ENCODE measurements around the gene TSC22D2.
"Not testable (repeated sequence)": the region's sequence is repeated elsewhere in the genome, so short reads cannot be mapped to it uniquely, and the experiment has no call there.

The TSC22D2 gene

DNA sequence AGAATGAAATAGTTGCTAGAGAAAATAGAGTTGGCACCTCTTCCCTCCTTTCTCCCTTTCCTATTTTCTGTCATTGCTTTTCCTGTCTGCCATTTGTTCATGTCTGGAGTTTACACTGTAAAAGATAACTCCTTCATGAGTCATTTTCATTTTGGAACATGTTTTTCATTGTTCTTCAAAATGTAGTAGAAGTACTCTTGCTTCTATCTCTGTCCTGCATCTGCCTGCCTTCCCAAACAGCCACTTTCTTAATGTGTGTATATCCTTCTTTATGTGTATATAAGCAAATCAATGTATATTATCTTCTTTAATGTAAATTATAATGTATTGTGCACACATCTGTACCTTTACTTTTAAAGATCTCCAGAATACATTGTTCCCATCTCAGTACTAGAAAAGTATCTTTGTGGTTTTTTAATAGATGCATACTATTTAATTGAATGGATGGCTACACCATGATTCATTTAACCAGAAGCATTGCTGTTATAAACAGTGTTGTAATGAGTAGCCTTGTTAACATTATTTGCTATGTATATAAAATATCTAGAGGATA, 41.1 kb downstream of the TSC22D2 start:
- DNase-seq = no peak

DNA sequence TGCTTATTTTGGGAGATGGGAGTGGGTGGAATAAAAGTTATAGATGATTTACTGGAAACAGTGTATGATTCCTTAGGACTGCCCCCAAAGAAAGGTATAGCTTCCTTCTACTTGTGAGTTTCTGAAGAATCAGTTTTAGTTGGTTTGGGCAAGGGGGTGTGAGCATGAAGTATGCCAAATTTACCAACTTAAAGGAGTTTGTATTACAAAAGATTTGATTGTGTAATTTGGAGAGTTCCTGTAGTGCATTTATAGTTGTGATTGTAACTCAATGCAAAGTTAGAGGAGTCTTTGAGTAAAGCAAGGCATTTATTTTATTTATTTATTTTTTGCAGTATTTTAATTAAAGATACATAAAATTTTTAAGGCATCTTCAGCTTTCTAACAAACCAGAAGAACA, 42.8 kb downstream of the TSC22D2 start:
- DNase-seq = no peak

DNA sequence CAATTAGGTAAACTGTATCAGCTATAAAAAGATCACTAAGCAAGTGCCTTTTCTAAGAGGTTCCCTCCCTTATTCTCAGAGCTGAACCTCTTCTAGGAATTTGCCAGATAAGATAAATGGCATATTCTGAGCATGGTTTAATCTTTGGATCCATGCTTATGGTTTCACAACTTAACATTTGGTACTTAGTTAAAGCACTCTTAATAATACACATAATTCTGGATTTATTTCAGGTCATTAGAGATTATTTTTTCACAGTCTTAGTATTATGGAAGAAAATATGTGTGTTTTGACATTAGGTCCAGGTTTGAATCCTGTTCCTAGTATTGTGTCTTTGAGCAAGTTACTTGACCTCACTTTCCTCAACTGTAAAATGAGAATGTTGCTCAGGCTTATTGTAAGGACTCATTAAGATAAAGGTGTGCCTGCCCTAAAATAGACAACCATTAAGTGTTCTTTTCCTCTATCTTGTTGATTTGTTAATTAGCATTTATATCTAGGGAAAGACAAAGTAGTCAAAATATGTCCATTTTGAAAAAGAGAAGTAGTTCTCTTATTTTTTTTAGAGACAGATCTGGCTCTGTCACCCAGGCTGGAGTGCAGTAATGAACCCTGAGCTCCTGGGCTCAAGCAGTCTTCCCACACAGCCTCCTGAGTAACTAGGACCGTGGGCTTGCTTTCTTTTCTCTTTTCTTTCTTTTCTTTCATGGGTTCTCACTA, 43.4 kb downstream of the TSC22D2 start:
- no peak for DNase-seq

DNA sequence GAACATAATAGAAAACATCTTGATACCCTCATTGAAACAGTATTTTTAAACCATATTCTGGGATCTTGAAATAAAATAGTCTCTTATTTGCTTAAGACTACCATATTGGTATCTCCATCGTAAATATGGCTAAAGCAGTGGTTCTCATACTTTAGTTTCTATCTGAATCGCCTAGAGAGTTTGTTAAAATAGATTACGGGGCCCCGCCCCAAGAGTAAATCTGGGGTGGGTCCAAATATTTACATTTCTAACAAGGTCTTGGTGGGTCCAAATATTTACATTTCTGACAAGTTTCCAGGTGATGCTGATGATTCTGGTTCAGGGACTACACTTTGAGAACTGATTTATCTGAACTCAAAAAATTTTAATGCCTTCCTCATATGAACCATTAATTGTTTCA, 45.3 kb downstream of the TSC22D2 start:
- DNase-seq = no peak

DNA sequence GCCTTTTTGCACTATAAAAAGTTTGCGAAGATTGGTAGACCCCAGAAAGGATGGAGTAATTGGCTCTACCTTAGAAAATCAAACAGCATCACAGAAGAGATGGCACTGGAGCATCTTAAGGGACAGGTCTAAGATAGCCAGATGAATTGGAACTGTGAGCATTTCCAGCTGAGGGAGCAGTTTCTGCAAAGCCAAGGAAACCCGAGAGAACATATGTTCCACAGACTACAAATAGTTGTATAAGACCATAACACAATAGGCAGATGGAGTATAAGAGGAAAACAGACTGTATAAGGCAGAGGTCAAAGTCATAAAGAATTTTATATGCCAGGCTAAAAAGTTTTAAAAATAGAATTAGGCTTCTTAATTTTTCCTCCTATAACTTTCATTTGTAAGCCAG, 46.0 kb downstream of the TSC22D2 start:
- DNase-seq = no peak

DNA sequence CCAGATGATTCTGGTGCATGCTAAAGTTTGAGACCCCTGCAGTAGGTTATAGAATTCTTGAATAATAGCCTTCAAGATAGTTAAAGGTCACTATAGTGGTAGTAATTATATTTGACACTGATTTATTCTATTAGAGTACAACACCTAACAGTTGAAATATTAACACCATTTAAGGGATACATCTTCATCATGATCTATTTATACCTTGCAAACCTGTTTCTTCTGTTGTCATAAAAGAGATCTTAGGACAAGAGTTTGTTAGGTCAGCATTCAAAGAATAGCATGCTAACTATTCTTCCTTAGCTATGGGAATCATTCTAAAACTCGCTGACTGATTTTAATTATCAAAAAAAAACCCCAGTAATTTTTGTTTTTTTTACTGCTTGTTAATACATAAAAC, 46.5 kb downstream of the TSC22D2 start:
- no peak for DNase-seq

DNA sequence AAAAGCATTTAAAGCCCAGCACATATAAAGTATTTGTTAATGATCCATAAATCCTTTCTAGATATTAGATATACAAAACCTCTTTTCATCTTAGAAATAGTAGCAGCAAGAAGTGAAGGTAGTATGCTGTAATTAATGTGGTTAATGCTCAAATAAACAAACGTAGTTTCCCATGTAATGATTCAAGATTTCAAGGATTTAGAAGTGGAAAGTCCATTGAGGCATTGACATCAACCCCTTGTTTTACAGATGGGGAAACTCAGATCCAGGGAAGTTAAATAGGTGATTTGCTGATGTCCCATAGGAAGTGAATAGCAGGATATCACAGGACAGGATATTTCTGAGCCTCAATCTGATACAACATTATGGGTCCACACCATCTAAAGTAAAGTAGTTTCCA, 47.2 kb downstream of the TSC22D2 start:
- no peak for DNase-seq

DNA sequence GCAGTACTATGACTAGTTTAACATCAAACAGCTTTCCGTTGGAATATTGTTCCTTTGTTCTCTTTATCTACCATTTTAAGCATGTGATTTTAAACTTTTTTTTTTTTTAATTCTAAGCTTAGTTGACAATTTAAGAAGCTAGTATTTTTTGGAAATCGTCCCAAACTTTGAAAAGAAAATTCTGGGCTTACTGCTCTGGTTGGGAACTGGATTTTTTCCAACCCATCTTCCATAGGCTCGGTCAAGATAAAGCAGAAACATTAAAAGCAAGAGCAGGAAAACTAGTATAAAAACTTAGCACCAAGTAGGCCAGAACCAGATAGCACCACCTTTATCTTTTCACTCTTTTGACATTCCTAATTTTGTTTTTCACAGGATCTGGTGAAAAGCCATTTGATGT, 49.9 kb downstream of the TSC22D2 start:
- DNase-seq = no peak

DNA sequence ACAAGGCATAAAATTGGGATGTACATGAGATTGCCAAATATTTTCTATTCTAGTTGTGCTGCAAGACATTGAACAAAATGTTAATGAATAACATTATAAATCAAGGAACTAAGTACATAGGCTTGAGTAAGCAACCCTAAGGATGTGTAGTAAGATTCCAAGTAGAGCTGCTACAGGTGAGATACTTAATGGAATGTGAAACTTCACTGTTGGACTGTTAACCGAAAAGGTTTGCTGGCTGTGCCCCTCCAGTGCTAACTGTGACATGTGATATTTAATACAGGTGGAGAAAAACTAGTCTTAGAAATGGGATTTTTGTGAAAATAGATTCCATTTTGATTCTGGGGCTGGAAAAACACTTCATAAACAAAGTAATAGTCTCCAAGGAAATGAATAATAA, 52.4 kb downstream of the TSC22D2 start:
- no peak for DNase-seq

DNA sequence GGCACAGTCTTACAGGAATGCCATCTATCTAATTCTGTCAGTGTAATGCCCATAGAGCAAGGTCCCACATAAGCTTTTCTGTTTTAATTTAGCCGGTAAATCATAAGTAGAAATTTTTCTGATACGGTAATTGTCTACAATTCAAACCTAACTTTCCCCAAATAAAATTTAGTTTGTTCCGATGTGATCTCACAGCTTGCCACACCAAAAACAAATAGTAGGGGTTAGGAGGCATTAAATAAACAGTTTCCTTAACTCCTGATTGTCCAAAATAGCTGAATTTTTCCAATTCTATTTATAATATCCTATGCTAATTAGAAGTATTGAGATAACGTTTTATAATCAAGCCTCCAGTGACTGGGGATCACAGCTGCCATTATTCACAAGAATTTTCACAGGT, 53.3 kb downstream of the TSC22D2 start:
- DNase-seq = no peak

DNA sequence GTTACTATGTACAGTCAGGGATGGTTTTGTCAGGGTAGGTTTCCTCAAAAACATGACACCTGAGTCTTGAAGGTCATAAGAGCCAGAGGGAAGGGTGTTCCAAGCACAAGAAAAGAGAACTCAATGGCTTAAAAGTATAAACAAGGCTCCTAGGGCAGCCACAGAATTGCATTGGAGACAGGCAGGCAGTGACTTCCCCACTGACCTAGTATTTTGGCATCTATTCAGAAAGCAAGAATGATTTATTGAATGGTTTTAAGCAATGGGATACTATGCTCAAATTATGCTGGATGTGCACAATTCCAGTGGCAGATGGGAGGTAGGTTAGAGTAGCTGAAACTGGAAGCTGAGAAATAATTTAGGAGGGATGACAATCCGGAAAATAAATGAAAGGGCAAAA, 54.0 kb downstream of the TSC22D2 start:
- DNase-seq = no peak

DNA sequence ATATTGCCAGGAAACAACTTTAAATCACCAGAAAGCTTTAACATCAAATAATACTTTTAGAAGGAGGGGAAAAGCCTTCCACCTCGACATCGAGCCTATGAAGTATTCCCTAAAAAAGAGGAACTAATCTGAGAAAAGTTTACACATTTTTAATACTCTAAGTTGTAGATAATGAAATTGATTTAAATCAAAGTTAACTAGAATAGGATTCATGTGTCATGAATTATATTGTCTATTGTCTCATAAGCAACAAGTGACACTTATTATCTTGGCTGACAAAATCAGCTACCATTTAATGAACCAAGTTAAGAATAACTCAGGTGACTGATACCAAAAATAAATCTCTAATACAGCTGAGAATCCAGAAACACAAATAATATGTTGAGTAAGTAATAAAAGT, 56.6 kb downstream of the TSC22D2 start:
- no peak for DNase-seq

DNA sequence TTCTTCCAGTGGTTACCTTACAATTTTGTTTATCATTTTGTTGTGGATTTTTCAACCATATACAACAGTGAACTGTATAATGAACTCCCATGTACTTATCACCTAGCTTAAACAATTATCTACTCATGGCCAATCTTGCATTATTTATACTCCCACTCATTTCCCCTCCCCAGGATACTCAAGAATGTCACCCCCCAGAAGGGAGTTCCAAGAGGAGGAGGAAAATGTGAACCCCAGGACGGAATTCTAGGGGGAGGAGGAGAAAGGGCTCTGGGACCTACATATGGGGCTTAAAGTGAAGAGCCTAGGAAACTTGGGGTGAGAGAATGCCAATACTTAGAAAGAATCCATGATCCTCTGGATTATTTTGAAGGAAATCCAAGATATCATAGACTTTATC, 59.3 kb downstream of the TSC22D2 start:
- no peak for DNase-seq

DNA sequence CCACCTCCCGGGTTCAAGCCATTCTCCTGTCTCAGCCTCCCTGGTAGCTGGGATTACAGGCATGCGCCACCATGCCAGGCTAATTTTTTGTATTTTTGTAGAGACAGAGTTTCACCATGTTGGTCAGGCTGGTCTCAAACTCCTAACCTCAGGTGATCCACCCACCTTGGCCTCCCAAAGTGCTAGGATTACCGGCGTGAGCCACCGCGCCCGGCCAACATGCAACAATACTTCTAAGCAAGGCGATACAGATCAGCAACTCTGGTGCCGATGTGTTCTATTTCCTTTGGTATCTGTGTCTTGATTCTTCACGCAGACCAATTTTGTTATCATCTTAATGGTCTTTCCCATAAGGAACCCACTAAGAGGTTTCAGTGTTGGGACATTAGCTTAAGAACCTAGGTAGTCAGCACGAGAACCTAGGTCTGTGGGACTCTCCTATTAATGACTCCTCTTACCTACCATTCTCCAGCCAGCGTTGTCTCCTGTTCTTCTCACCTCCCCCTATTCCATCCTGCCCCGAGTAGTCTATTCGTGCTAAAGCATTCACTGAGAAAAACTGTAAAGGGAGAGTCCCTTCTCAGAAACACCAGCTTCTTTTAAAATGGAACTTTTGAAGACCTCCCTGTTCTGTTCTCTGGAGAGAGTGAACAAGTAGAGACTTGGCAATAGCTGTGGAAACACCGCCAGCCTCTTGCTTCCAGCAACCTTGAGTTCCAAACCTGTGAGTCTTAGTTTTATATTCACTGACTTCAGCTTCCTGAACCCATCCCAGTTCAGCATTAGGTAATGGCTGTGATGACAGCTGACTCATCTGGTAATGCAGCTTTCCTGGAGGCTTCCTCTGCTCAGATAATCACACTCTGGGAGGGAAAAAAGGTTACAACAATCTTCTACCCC, 61.2 kb downstream of the TSC22D2 start:
- DNase-seq = no peak

DNA sequence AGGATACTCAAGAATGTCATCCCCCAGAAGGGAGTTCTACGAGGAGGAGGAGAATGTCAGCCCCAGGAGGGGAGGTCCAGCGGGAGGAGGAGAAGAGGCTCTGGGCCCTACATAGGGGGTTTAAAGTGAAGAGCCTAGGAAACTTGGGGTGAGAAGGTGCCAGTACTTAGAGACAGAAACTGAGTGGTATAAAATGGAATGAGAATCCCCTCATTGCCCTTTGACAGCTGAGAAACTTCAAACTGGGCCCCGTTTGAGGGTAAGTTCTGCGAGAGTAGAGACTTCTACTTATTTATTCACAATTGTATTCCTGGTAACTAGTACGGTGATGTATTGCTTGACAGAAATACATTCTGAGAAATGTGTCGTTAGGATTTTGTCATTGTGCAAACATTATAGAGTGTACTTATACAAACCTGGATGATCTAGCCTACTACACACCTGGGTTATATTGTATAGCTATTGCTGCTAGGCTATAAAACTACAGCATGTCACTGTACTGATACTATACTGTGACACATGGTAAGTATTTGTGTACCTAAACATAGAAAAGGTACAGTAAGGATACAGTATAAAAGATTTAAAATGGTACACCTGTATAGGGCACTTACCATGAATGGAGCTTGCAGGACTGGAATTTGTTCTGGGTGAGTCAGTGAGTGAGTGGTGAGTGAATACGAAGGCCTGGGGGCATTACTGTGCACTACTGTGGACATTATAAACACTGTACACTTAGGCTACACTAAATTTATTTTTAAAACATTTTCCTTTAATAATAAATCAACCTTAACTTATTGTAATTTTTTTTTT, 62.0 kb downstream of the TSC22D2 start:
- DNase-seq = no peak

DNA sequence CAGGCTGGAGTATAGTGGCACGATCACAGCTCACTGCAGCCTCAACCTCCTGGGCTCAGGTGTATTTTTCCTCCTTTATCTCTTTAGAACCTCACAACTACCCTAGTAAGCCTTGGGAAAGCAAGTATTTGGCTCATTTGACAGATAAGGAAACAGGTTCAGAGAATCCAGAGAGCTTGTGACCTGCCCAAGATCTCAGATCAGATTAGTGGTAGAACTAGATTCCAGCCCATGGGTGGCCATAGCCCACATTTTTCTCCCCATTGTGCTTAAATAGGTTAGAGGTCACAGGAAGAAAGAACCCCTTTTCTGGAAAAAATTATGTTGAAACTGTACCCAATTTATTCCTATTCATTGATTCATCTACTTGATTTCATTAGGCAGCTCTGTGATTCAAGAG, 64.3 kb downstream of the TSC22D2 start:
- DNase-seq = no peak

DNA sequence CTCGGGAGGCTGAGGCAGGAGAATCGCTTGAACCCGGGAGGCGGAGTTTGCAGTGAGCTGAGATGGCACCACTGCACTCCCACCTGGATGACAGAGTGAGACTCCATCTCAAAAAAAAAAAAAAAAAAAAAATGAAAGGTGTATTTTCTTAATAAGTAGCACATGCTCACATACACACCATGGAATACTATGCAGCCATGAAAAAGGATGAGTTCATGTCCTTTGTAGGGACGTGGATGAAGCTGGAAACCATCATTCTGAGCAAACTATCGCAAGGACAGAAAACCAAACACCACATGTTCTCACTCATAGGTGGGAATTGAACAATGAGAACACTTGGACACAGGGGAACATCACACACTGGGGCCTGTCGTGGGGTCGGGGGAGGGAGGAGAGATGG, 65.1 kb downstream of the TSC22D2 start:
- DNase-seq = not testable (repeated sequence)

DNA sequence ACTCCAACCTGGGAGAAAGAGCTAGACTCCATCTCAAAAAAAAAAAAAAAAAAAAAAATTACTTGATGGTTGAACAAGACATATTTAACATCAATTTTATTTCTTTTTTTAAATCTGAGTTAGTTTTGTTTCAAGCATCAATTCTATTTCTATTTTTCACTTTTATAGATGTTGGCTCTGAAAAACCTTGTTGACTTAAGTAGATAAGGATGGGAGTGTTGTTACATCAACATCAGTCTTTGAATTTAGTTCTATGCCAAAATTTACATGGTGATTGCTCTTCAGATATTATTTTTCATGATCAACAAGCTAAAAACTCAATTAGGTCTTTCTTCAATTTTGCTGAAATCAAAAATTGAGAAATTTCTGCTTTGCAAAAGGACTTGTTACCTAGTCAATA, 71.3 kb downstream of the TSC22D2 start:
- no peak for DNase-seq

DNA sequence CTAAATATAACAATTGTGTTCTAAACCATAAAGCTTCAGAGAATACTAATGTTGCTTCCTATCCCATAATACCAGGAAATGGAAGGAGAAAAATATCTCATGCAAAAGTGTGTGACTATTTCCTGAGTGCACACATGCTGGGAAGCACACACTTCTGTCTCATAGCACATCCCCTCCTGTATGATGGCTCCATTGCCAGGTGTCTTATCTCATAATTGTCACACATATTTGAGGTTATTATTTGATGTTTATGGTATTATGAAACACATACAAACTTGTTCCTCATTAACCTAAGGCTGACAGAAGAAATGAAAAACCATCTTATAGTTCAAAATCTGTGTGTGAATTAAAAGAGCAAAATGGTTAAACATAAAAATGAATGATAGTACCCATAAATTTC, 72.8 kb downstream of the TSC22D2 start:
- DNase-seq = no peak

DNA sequence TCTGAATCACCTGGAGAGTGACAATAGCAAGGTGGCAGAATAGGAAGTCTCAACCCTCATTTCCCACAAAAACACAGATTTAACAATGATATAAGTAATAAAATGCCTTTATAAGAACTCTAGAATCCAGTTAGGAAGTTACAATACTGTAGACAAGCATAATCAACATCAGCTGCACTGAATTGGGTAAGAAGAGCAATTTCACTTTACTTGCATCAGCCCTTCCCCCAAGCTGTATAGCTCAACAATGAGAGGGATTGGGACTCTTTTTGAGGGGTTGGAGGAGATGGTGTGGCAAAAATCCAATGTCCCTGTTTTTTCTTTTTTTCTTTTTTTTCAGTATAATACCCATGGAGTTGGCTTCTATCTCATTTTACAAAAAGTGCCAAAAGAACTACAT, 75.1 kb downstream of the TSC22D2 start:
- no peak for DNase-seq

DNA sequence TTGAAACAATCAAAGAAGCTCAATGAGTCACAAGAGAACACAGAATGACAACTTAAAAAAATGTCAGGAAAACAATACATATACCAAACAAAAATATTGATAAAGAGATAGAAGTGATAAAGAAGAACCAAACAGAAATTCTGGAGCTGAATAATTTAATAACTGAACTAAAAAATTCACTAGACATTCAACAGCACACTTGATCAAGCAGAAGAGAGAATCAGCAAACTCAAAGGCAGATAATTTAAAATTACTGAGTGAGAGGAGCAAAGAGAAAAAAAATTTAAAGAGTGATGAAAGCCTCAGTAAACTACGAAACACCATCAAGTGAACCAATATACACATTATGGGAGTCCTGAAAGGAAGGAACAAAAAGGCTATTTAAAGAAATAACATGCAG, 76.3 kb downstream of the TSC22D2 start:
- DNase-seq = no peak

DNA sequence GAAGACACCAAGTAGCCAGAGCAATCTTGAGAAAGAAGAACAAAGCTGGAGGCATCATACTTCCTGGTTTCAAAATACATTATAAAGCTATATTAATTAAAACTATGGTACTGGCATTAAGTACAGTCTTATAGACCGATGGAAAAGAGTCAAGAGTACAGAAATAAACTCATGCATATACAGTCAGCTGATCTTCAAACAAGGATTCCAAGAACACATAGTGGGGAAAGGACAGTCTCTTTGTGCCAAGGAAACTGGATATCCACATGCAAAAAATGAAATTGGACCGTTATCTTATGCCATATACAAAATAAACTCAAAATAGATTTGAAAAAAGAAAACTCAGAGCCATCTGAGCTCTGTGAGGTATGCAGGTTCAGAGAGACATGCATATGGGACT, 80.8 kb downstream of the TSC22D2 start:
- no peak for DNase-seq

DNA sequence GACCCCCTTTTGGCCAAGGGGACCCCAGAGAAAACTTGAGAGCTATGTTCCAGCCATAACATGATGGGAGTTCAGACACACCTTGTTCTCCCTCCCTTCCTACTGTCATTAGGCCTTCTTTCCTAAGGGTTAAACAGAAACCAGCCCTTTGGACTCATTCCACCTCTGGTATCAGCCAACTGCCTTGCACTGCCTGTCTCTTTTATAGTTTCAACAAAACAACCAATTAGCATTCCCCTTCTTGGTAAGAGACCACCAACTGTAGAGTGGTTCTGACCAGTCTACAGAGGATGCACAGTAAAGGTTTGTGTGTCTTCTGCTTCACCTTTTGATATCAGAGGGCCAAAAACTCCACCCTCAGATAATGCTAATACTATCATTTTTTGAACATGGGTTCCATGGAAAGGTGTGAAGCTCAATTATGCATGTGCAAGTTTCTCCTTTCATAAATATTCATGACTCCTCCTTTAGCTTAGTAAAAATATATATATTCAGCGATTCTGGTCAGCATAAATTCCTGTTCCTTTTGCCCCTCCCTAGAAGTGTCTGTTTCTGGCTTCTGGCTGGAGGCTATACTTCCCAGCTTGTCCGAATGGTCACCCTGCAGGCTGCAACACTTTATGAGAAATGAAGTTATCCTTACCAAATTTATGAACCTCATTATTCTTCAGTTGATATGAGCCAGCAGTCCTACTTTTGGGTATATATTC, 82.3 kb downstream of the TSC22D2 start:
- no peak for DNase-seq

Measured in CD4-positive, alpha-beta T cell treated with Interleukin-12 subunit alpha and Interleukin-12 subunit beta, for 1 hour (primary cell).